ENCODE results near the gene ENTPD8. TPM values are rescaled to one million over a fixed set of nuclear protein-coding genes. Genes with fewer than 3 reads are reported as not detected.

ENTPD8 gene
- total and polyA plus RNA-seq, 2 experiments from 2014 or later, result 7.1 to 16.5 TPM

DNA sequence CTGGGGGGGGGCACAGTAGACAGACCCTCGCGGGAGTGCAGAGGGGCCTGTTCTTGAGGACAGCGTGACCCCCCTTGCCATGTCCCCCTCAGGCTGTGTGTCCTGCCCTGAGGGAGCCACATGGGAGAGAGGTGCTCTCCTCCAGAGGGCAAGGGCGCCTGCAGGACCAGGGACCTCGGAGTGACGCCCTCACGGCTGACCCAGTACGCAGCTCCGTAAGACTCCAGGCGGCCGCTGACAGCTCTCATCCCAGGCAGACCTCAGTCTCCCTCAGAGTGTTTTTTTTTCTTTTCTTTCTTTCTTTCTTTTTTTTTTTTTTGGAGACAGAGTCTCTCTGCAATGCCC, 45.5 kb downstream of the ENTPD8 start:
- no peak overlapping the region for H3K4me2 ChIP-seq
- 90% methylated on average over 8 of the region's 11 CpGs for WGBS (ENCODE audit: low lambda C conversion rate, missing lambda C conversion rate)

DNA sequence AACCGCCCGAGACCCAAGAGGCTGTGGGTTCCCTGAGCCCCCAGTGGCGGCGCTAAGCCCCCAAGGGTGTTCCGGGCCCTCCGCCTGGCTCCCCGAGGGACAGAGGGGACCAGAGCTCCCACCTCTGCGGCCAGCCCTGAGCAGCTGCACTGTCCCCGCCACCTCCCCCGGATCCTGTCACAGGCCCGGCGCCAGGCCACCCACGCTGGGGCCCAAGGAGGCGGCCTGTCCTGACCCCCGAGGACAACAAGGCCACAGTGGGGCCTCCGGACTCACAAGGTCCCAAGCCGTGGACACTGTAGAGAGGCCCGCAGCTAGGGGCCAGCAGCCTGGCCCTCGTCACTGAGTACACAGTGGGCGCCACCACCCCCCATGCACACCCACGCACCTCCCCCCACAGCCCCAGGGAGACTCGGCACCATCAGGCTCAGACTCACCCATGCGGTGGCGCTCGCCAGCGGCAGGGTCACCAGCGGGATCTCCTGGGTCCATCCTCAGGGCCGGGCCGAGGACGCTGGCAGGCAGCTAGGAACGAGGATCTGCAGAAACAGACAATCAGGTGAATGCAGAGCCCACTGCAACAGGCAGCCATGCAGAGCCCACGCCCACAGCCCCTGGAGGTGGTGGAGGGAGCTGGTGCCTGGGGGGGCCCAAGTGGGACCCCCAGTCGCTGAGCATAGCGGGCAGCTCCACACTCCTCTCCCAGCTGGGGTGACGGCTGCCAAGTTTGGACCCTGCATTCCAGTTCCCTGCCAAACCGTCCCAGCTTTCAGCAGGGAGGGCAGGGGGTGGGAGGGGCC, 46.1 kb downstream of the ENTPD8 start:
- no peaks in the 10 kb centered on the region for H3K27me3 ChIP-seq
- no peak for DNase-seq (ENCODE audit: low spot score)
- H4K20me1 ChIP-seq (ENCODE audit: insufficient read depth, poor library complexity, severe bottlenecking), result no peaks in the 10 kb centered on the region
- H3K9me3 ChIP-seq (ENCODE audit: low read depth), result no peaks in the 10 kb centered on the region
- no peaks in the 10 kb centered on the region for H3K4me1 ChIP-seq (ENCODE audit: insufficient read depth)
- H3K4me3 ChIP-seq, result no peak overlapping the region
- H3K9me2 ChIP-seq (replicated peaks; ENCODE audit: insufficient read depth), result no peaks in the 10 kb centered on the region
- TF ChIP-seq EZH2phosphoT487 (IDR thresholded peaks at IDR 0.05; ENCODE audit: low read depth, severe bottlenecking, unreplicated experiment) (no peak), EZH2 (IDR thresholded peaks at IDR 0.05; ENCODE audit: borderline replicate concordance) (no peak)
- TF ChIP-seq, protein P1, sequence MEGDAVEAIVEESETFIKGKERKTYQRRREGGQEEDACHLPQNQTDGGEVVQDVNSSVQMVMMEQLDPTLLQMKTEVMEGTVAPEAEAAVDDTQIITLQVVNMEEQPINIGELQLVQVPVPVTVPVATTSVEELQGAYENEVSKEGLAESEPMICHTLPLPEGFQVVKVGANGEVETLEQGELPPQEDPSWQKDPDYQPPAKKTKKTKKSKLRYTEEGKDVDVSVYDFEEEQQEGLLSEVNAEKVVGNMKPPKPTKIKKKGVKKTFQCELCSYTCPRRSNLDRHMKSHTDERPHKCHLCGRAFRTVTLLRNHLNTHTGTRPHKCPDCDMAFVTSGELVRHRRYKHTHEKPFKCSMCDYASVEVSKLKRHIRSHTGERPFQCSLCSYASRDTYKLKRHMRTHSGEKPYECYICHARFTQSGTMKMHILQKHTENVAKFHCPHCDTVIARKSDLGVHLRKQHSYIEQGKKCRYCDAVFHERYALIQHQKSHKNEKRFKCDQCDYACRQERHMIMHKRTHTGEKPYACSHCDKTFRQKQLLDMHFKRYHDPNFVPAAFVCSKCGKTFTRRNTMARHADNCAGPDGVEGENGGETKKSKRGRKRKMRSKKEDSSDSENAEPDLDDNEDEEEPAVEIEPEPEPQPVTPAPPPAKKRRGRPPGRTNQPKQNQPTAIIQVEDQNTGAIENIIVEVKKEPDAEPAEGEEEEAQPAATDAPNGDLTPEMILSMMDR (IDR thresholded peaks at IDR 0.05; ENCODE audit: poor library complexity), result no peak
- no peak overlapping the region for H3K27ac ChIP-seq
- H3K36me3 ChIP-seq (replicated peaks; ENCODE audit: insufficient read depth, low read depth), result no peaks in the 10 kb centered on the region
- no peak overlapping the region for H2AFZ ChIP-seq
- H3K4me2 ChIP-seq, result no peak overlapping the region
- H3K79me2 ChIP-seq, result peaks cover 6% of the 10 kb centered on the region
- 96% methylated on average over 25 of the region's 36 CpGs for WGBS (ENCODE audit: low lambda C conversion rate, missing lambda C conversion rate)

More for the DNA sequence above, 45.5 kb downstream of the ENTPD8 start:
- no peaks in the 10 kb centered on the region for H3K9me3 ChIP-seq (ENCODE audit: low read depth)
- no peaks in the 10 kb centered on the region for H3K36me3 ChIP-seq (replicated peaks; ENCODE audit: insufficient read depth, low read depth)
- H4K20me1 ChIP-seq (ENCODE audit: insufficient read depth, poor library complexity, severe bottlenecking), result no peaks in the 10 kb centered on the region
- peaks cover 6% of the 10 kb centered on the region for H3K79me2 ChIP-seq
- DNase-seq (ENCODE audit: low spot score), result no peak
- no peaks in the 10 kb centered on the region for H3K4me1 ChIP-seq (ENCODE audit: insufficient read depth)
- no peaks in the 10 kb centered on the region for H3K9me2 ChIP-seq (replicated peaks; ENCODE audit: insufficient read depth)
- no peak overlapping the region for H2AFZ ChIP-seq
- TF ChIP-seq EZH2phosphoT487 (IDR thresholded peaks at IDR 0.05; ENCODE audit: low read depth, severe bottlenecking, unreplicated experiment) (no peak), EZH2 (IDR thresholded peaks at IDR 0.05; ENCODE audit: borderline replicate concordance) (no peak)
- TF ChIP-seq, protein P1 (IDR thresholded peaks at IDR 0.05; ENCODE audit: poor library complexity), result no peak
- no peak overlapping the region for H3K4me3 ChIP-seq
- no peaks in the 10 kb centered on the region for H3K27me3 ChIP-seq
- H3K27ac ChIP-seq, result no peak overlapping the region

DNA sequence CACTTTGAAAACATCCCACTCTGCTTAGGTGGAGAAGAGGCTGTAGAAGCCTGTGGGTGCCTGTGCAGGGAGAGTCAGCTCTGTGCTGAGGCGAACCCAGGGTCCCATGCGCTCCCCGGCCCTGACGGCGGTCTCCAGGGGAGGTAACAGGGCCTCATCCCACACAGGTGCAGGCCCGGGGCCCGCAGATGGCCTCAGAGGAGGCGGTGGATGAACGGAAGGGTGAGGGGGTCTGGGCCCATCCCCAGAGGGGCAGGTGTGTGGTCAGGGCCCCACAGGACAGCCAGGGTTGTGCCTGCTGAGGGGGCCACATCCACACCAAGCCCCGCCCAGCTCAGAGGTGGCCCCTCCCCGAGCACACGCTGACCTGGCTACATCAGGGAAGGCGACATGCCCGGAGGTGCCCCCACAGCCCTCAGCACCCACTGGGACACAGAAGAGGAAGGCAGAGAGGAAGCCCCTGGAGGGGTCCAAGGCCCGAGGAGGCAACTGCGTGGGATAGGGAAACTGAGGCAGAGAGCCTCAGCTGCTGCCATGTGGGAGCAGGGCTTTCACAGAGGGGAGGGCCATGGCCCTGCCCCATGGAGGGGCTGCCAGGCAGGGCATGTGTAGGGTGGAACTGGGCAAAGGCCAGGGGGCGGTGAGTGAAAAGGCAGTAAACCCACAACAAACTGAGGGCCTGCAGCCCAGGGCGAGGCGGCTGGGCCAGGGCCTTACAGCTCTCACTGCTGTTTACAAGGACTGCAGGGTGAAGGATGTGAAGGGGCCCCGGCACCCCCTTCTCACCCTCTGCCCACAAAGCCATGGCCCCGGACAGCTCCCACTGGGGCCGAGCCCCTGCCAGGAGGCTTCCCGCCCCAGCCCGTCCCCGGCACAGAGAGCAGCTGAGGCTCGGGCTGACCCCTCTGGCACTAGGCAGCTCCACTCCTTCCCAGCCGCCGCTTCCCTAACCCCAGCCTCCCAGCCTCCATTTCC, 47.7 kb downstream of the ENTPD8 start:
- peaks cover 6% of the 10 kb centered on the region for H3K79me2 ChIP-seq
- no peaks in the 10 kb centered on the region for H3K9me2 ChIP-seq (replicated peaks; ENCODE audit: insufficient read depth)
- no peaks in the 10 kb centered on the region for H3K9me3 ChIP-seq (ENCODE audit: low read depth)
- no peak overlapping the region for H3K4me3 ChIP-seq
- no peak overlapping the region for H3K4me2 ChIP-seq
- TF ChIP-seq EZH2 (IDR thresholded peaks at IDR 0.05; ENCODE audit: borderline replicate concordance) (no peak), EZH2phosphoT487 (IDR thresholded peaks at IDR 0.05; ENCODE audit: low read depth, severe bottlenecking, unreplicated experiment) (no peak)
- TF ChIP-seq, protein P1 (IDR thresholded peaks at IDR 0.05; ENCODE audit: poor library complexity), result no peak
- H2AFZ ChIP-seq, result no peak overlapping the region
- no peak for DNase-seq (ENCODE audit: low spot score)
- WGBS (ENCODE audit: low lambda C conversion rate, missing lambda C conversion rate), result 96% methylated on average over 24 of the region's 28 CpGs
- no peaks in the 10 kb centered on the region for H3K36me3 ChIP-seq (replicated peaks; ENCODE audit: insufficient read depth, low read depth)
- H3K27ac ChIP-seq, result no peak overlapping the region
- H3K27me3 ChIP-seq, result no peaks in the 10 kb centered on the region
- H3K4me1 ChIP-seq (ENCODE audit: insufficient read depth), result no peaks in the 10 kb centered on the region
- H4K20me1 ChIP-seq (ENCODE audit: insufficient read depth, poor library complexity, severe bottlenecking), result no peaks in the 10 kb centered on the region

All from hepatocyte (in vitro differentiated cells).